CD8-positive, alpha-beta memory T cell (primary cell): ENCODE data around the gene VAPB. TPM values are rescaled to one million over a fixed set of nuclear protein-coding genes. Genes with fewer than 3 reads are reported as not detected.
A peak's percentile ranks its signal among the peaks of the same experiment; 100 is the strongest.

Experiments used
- CTCF ChIA-PET: fragments of 350-600 bp; sonication (Branson Sonifier 250); formaldehyde crosslinking; loops from one replicate; lab custom pipeline; 2021; ENCODE audit warnings: antibody characterized with exemption; lab: Charles Lee
- POLR2A ChIA-PET: fragments of 350-600 bp; sonication (Branson Sonifier 250); formaldehyde crosslinking; loops from one replicate; lab custom pipeline; 2021; ENCODE audit warnings: antibody characterized with exemption; lab: Charles Lee
- DNase-seq, 5 donors: peaks; one replicate each; pipeline versions ENCODE4 v3.0.0 to v3.0.0-alpha.2; 2020 to 2022; ENCODE audit warnings: mixed read lengths in 1 of 5
- H3K27ac ChIP-seq: one replicate; pipeline ENCODE4 v1.7.0; 2013; ENCODE audit warnings: low read depth, mild to moderate bottlenecking, low read length, moderate library complexity
- H3K27me3 ChIP-seq: 2 replicates; pipeline ENCODE4 v1.7.0; 2013; ENCODE audit warnings: low read length, mild to moderate bottlenecking; ENCODE audit not compliant: insufficient read depth, poor library complexity, severe bottlenecking
- H3K36me3 ChIP-seq: 2 replicates; pipeline ENCODE4 v1.7.0; 2013; ENCODE audit warnings: mild to moderate bottlenecking, low read length, moderate library complexity; ENCODE audit not compliant: insufficient read depth
- H3K4me1 ChIP-seq: 2 replicates; pipeline ENCODE4 v1.7.0; 2013; ENCODE audit warnings: mild to moderate bottlenecking, low read length, moderate library complexity; ENCODE audit not compliant: insufficient read depth
- H3K4me3 ChIP-seq: 2 replicates; pipeline ENCODE4 v1.7.0; 2013; ENCODE audit warnings: mild to moderate bottlenecking, low read length
- H3K9me3 ChIP-seq: 2 replicates; pipeline ENCODE4 v1.7.0; 2013; ENCODE audit warnings: mild to moderate bottlenecking, low read length
- H3K27ac Mint-ChIP-seq, 8 donors: one replicate each; pipeline ENCODE4 v1.8.0; 2020 to 2021; ENCODE audit warnings: mixed read lengths in 8 of 8, mild to moderate bottlenecking in 6 of 8, inconsistent platforms in 3 of 8, moderate library complexity in 3 of 8
- H3K27me3 Mint-ChIP-seq, 2 donors: one replicate each; pipeline ENCODE4 v1.8.0; 2020 to 2021; ENCODE audit warnings: mixed read lengths in 2 of 2, mild to moderate bottlenecking in 1 of 2, moderate library complexity in 1 of 2
- H3K36me3 Mint-ChIP-seq, 3 donors: one replicate each; pipeline ENCODE4 v1.8.0; 2020 to 2021; ENCODE audit warnings: mixed read lengths in 3 of 3, inconsistent platforms in 1 of 3, mild to moderate bottlenecking in 1 of 3
- H3K4me1 Mint-ChIP-seq, 3 donors: one replicate each; pipeline ENCODE4 v1.8.0; 2020 to 2021; ENCODE audit warnings: mixed read lengths in 3 of 3, inconsistent platforms in 1 of 3, mild to moderate bottlenecking in 1 of 3
- H3K4me3 Mint-ChIP-seq, 7 donors: one replicate each; pipeline ENCODE4 v1.8.0; 2020 to 2021; ENCODE audit warnings: mixed read lengths in 7 of 7, mild to moderate bottlenecking in 6 of 7, moderate library complexity in 4 of 7, inconsistent platforms in 2 of 7
- H3K9me3 Mint-ChIP-seq, 5 donors: one replicate each; pipeline ENCODE4 v1.8.0; 2020 to 2022; ENCODE audit warnings: mixed read lengths in 5 of 5, mild to moderate bottlenecking in 3 of 5, moderate library complexity in 2 of 5, inconsistent platforms in 1 of 5
- polyA plus RNA-seq: library from polyadenylated mRNA; unstranded; fragments of 300-500 nt; fragmentation: Illumina TruSeq; gene quantifications from one replicate; pipeline ENCODE4 v1.2.3, GENCODE V29; 2021
- total RNA-seq, 2 experiments: library from RNA; stranded (reverse); gene quantifications; one replicate each; pipeline ENCODE4 v1.2.3, GENCODE V29; 2021

Gene VAPB
- total and polyA plus RNA-seq, 3 experiments from 2014 or later: 31.5 to 40.3 (median 36.6) TPM

DNA sequence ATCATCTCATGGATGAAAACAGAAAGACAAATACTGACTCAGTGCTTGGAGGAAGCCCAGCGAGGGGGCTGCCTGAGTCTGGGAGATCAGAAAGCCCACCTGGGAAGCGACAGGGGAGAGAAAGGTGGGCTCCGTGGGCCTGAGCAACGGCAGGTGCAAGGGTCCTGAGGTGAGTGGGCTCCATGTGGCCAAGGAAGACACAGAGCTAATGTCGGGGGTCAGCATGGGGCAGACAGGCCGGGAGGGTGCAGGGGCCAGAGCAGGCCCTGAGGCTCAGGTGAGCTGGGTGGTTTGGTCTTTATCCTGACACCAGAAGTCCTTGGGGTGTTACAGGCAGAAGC is 107.4 kb downstream of the VAPB start:
- H3K4me1 Mint-ChIP-seq: no peaks in the 10 kb centered on the region
- H3K27me3 Mint-ChIP-seq: peaks cover 3 to 10% of the 10 kb centered on the region in 2 donors
- CTCF ChIA-PET: no interaction called here
- Histone ChIP-seq H3K27me3 (no peaks in the 10 kb centered on the region), H3K9me3 (no peaks in the 10 kb centered on the region), H3K4me1 (no peaks in the 10 kb centered on the region), H3K36me3 (no peaks in the 10 kb centered on the region), H3K27ac (no peak overlapping the region), H3K4me3 (no peak overlapping the region)
- DNase-seq: no peak
- POLR2A ChIA-PET: no interaction called here
- H3K27ac Mint-ChIP-seq: peak overlapping the region in 2 of 8 donors; percentile 14 to 51
- no peaks in the 10 kb centered on the region for H3K9me3 Mint-ChIP-seq
- H3K4me3 Mint-ChIP-seq: peak overlapping the region in 1 of 7 donors; percentile 46
- no peaks in the 10 kb centered on the region for H3K36me3 Mint-ChIP-seq

DNA sequence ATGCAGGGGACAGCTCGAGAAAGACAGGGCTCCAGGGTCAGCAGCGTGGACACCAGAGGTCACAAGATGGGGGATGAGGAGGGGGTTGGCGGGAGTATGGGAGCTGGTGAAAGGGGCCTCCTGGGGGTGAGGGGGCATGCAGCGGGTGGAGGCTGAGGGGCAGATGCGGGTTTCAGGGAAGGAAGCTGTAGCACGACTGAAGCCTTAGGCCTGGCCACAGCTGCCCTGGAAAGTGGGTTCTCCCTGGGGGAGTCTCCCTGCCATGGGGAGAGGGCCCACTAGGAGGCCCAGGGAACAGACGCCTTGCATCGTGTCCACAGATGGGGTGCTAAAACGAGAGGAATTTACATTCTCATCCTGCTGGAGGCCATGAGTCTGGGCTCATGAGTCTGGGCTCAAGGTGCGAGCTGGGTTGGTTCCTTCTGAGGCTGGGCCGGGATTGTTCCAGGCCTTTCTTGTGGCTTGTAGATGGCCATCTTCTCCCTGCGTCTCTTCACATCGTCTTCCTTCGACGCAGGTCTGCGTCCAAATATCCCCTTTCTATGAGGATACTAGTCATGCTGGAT is 108.1 kb downstream of the VAPB start:
- Mint-ChIP-seq H3K4me1 (no peaks in the 10 kb centered on the region), H3K9me3 (peaks cover 0 to 2% (median 0%) of the 10 kb centered on the region in 5 donors), H3K27ac (no peak overlapping the region), H3K4me3 (no peak overlapping the region), H3K36me3 (no peaks in the 10 kb centered on the region), H3K27me3 (peaks cover 5 to 15% of the 10 kb centered on the region in 2 donors)
- Histone ChIP-seq H3K27ac (no peak overlapping the region), H3K36me3 (no peaks in the 10 kb centered on the region), H3K4me3 (no peak overlapping the region), H3K9me3 (no peaks in the 10 kb centered on the region), H3K4me1 (no peaks in the 10 kb centered on the region), H3K27me3 (no peaks in the 10 kb centered on the region)
- DNase-seq: no peak
- ChIA-PET POLR2A (no interaction called here), CTCF (no interaction called here)

GRCh38 chr20:58497724-58498469 is 108.9 kb downstream of the VAPB start:
- H3K4me1 ChIP-seq: no peaks in the 10 kb centered on the region
- Mint-ChIP-seq H3K4me3 (no peak overlapping the region), H3K9me3 (peaks cover 0 to 4% (median 0%) of the 10 kb centered on the region in 5 donors), H3K4me1 (no peaks in the 10 kb centered on the region), H3K27ac (no peak overlapping the region), H3K27me3 (peaks cover 5 to 15% of the 10 kb centered on the region in 2 donors), H3K36me3 (no peaks in the 10 kb centered on the region)
- H3K4me3 ChIP-seq: no peak overlapping the region
- ChIA-PET POLR2A (no interaction called here), CTCF (no interaction called here)
- H3K9me3 ChIP-seq: no peaks in the 10 kb centered on the region
- no peak overlapping the region for H3K27ac ChIP-seq
- no peaks in the 10 kb centered on the region for H3K27me3 ChIP-seq
- H3K36me3 ChIP-seq: no peaks in the 10 kb centered on the region
- no peak for DNase-seq

DNA sequence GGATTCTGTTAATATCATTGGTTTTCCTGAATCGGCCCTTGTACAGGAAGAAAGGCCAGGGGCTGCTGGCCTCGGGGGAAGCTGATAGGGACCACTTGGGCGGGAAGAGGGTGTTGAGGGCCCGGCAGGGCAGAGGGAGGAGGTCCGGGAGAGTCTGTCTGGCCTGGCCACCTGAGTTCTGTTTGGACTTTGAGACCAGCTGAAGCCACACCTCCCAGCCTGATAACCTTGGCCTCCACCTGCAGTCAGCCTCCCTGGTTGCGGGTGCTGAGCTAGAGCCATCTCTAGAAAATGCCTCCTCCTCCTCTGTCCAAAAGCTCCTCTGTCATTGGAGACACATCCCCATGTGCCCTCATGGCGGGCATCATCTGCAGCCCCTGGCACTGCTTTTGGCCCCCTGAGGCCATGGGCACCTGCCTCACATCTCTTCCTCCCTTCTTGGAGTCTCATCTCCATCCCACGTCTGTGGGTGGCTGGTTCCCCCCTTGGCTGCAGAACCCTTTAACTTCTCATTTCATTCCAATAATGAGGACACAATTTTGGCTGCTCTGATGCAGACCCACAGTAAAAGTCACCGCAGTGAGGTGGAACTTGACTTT is 109.5 kb downstream of the VAPB start:
- POLR2A ChIA-PET: no interaction called here
- no peak for DNase-seq
- CTCF ChIA-PET: no interaction called here
- H3K36me3 ChIP-seq: no peaks in the 10 kb centered on the region
- Mint-ChIP-seq H3K9me3 (peaks cover 0 to 8% (median 1%) of the 10 kb centered on the region in 5 donors), H3K27ac (peak overlapping the region in 1 of 8 donors; percentile 51), H3K4me3 (no peak overlapping the region), H3K27me3 (peaks cover 5 to 16% of the 10 kb centered on the region in 2 donors), H3K4me1 (no peaks in the 10 kb centered on the region), H3K36me3 (no peaks in the 10 kb centered on the region)
- no peaks in the 10 kb centered on the region for H3K4me1 ChIP-seq
- H3K9me3 ChIP-seq: no peaks in the 10 kb centered on the region
- no peak overlapping the region for H3K4me3 ChIP-seq
- no peaks in the 10 kb centered on the region for H3K27me3 ChIP-seq
- no peak overlapping the region for H3K27ac ChIP-seq

GRCh38 chr20:58500256-58500655 is 111.2 kb downstream of the VAPB start:
- H3K27me3 ChIP-seq: no peaks in the 10 kb centered on the region
- Mint-ChIP-seq H3K27me3 (peaks cover 5 to 19% of the 10 kb centered on the region in 2 donors), H3K27ac (no peak overlapping the region), H3K9me3 (peaks cover 6 to 19% (median 10%) of the 10 kb centered on the region in 5 donors), H3K36me3 (peaks cover 0 to under 1% (median 0%) of the 10 kb centered on the region in 3 donors), H3K4me3 (no peak overlapping the region), H3K4me1 (no peaks in the 10 kb centered on the region)
- ChIA-PET POLR2A (no interaction called here), CTCF (no interaction called here)
- no peak for DNase-seq
- H3K9me3 ChIP-seq: no peaks in the 10 kb centered on the region
- H3K36me3 ChIP-seq: no peaks in the 10 kb centered on the region
- no peaks in the 10 kb centered on the region for H3K4me1 ChIP-seq
- H3K27ac ChIP-seq: no peak overlapping the region
- H3K4me3 ChIP-seq: no peak overlapping the region

Other genes starting within 250 kb of the VAPB start
- not detected for gene ANKRD60, start 160.6 kb upstream of the VAPB start, total RNA-seq
- not detected for gene ANKRD60, start 160.6 kb upstream of the VAPB start, polyA plus RNA-seq
- 10 to 100 TPM; 17.3 to 17.6 TPM for gene RAB22A, start 79.5 kb upstream of the VAPB start, total RNA-seq
- gene RAB22A, start 79.5 kb upstream of the VAPB start, polyA plus RNA-seq: 14.9 TPM
- not detected for gene APCDD1L, start 126.2 kb downstream of the VAPB start, total RNA-seq
- not detected for gene APCDD1L, start 126.2 kb downstream of the VAPB start, polyA plus RNA-seq